HCT116 (cell line): Measurements from ENCODE around the gene TMEM125. TPM values are rescaled to one million over a fixed set of nuclear protein-coding genes. Genes with fewer than 3 reads are reported as not detected.

ENCODE experiments used
- ATAC-seq: fragments of 200-7000 bp; cut with Tn5 transposase; 2 replicates; pipeline ENCODE4 v1.9.1; 2020; ENCODE audit warnings: mild to moderate bottlenecking, moderate library complexity
- BruUV-seq: library from RNA; stranded (reverse); fragments of 400-500 nt; replicated peaks from 2 replicates; lab custom pipeline; 2021; lab: Mats Ljungman, UMichigan
- CTCF ChIA-PET: fragments of 300-600 bp; sonication (Branson Sonifier 250); formaldehyde crosslinking; loops from one replicate; lab custom pipeline; 2021; ENCODE audit warnings: antibody characterized with exemption; lab: Charles Lee
- POLR2A ChIA-PET: fragments of 300-600, 350-600 bp; sonication (Branson Sonifier 250); formaldehyde crosslinking; loops from one replicate; lab custom pipeline; 2021; ENCODE audit warnings: antibody characterized with exemption; lab: Charles Lee
- RAD21 ChIA-PET, 2 experiments: fragments of 300-600 bp; sonication (Branson Sonifier 250); formaldehyde crosslinking; loops; one replicate each; lab custom pipeline; 2023; ENCODE audit warnings: low total read pairs in 2 of 2; ENCODE audit not compliant: uncharacterized antibody in 2 of 2, unreplicated experiment in 2 of 2, low non-redundant PET in 1 of 2; lab: Charles Lee
- DNase-seq: peaks from one replicate; pipeline ENCODE4 v3.0.0-alpha.2; 2010; ENCODE audit warnings: low read depth, low spot score
- H2AFZ ChIP-seq: fragments of 200-600 bp; shearing (Covaris generic), sonication (generic); 2 replicates; pipeline ENCODE4 v1.6.1; 2017; ENCODE audit warnings: low read depth, mixed run types, mixed read lengths, antibody characterized with exemption, low read length; ENCODE audit not compliant: poor library complexity, severe bottlenecking
- H3K27ac ChIP-seq: 2 replicates; pipeline ENCODE4 v1.5.1; 2012; ENCODE audit warnings: low read depth, low read length
- H3K27me3 ChIP-seq: fragments of 200-600 bp; sonication (generic); 2 replicates; pipeline ENCODE4 v1.6.1; 2016; ENCODE audit warnings: mixed run types, low read length, mixed read lengths; ENCODE audit not compliant: insufficient read depth
- H3K36me3 ChIP-seq, 2 experiments: fragments of 200-500 bp in 1 of 2; fragments of 200-600 bp in 1 of 2; sonication (Bioruptor generic) in 1 of 2; sonication (generic) in 1 of 2; 2 replicates each; pipeline versions ENCODE4 v1.5.1 to v1.6.1; 2014 to 2016; ENCODE audit warnings: low read length in 2 of 2, inconsistent platforms in 1 of 2, mixed read lengths in 1 of 2, mixed run types in 1 of 2; ENCODE audit not compliant: insufficient read depth in 2 of 2, control insufficient read depth in 1 of 2
- H3K4me1 ChIP-seq, 2 experiments: fragments of 200-600 bp in 1 of 2; sonication (generic) in 1 of 2; 2 replicates each; pipeline versions ENCODE4 v1.5.1 to v1.6.1; 2012 to 2017; ENCODE audit warnings: low read length in 2 of 2, inconsistent platforms in 1 of 2, mild to moderate bottlenecking in 1 of 2, mixed read lengths in 1 of 2, mixed run types in 1 of 2, moderate library complexity in 1 of 2; ENCODE audit not compliant: insufficient read depth in 2 of 2, control insufficient read depth in 1 of 2
- H3K4me2 ChIP-seq: fragments of 200-600 bp; sonication (generic); 2 replicates; pipeline ENCODE4 v1.6.1; 2017; ENCODE audit warnings: mixed run types, low read length, mixed read lengths
- H3K4me3 ChIP-seq, 2 experiments: fragments of 200-600 bp in 1 of 2; sonication (generic) in 1 of 2; replicated peaks in 1 of 2; 2 replicates each; pipeline ENCODE4 v1.5.1; 2011 to 2016; ENCODE audit warnings: low read length in 2 of 2, control low read depth in 1 of 2, low read depth in 1 of 2, mild to moderate bottlenecking in 1 of 2, mixed read lengths in 1 of 2, mixed run types in 1 of 2
- H3K79me2 ChIP-seq: fragments of 200-600 bp; sonication (generic); 2 replicates; pipeline ENCODE4 v1.6.1; 2017; ENCODE audit warnings: mild to moderate bottlenecking, mixed run types, low read length, moderate library complexity, mixed read lengths; ENCODE audit not compliant: insufficient read depth
- H3K9ac ChIP-seq: fragments of 200-600 bp; sonication (generic); 2 replicates; pipeline ENCODE4 v1.6.1; 2016; ENCODE audit warnings: low read length, mixed read lengths
- H3K9me2 ChIP-seq: fragments of 200-600 bp; sonication (generic), shearing (Covaris generic); 2 replicates; pipeline ENCODE4 v1.6.1; 2017; ENCODE audit warnings: mixed run types, mild to moderate bottlenecking, moderate library complexity; ENCODE audit not compliant: insufficient read depth
- H3K9me3 ChIP-seq, 2 experiments: fragments of 200-500 bp in 1 of 2; fragments of 200-600 bp in 1 of 2; sonication (Bioruptor generic) in 1 of 2; sonication (generic) in 1 of 2; 2 replicates each; pipeline ENCODE4 v1.6.1; 2014 to 2017; ENCODE audit warnings: low read length in 2 of 2, mixed read lengths in 2 of 2, inconsistent platforms in 1 of 2, low read depth in 1 of 2, mild to moderate bottlenecking in 1 of 2, mixed run types in 1 of 2, moderate library complexity in 1 of 2; ENCODE audit not compliant: control insufficient read depth in 1 of 2, insufficient read depth in 1 of 2
- H4K20me1 ChIP-seq: fragments of 200-600 bp; sonication (generic), shearing (Covaris generic); 2 replicates; pipeline ENCODE4 v1.6.1; 2017; ENCODE audit warnings: mixed run types, mild to moderate bottlenecking, moderate library complexity; ENCODE audit not compliant: insufficient read depth
- CBX3 ChIP-seq: IDR thresholded peaks from 2 replicates; pipeline ENCODE4 v1.6.1; 2012; ENCODE audit warnings: low read depth
- CEBPB ChIP-seq: IDR thresholded peaks from 2 replicates; pipeline ENCODE4 v1.6.1; 2012; ENCODE audit warnings: low read depth
- EGR1 ChIP-seq: IDR thresholded peaks from 2 replicates; pipeline ENCODE4 v1.6.1; 2012; ENCODE audit warnings: low read depth
- EZH2phosphoT487 ChIP-seq: fragments of 200-600 bp; IDR thresholded peaks from 2 replicates; pipeline ENCODE4 v1.6.1; 2018; ENCODE audit warnings: antibody characterized with exemption, borderline replicate concordance
- FOSL1 ChIP-seq: IDR thresholded peaks from 2 replicates; pipeline ENCODE4 v1.6.1; 2012; ENCODE audit warnings: low read depth
- JUND ChIP-seq: IDR thresholded peaks from 2 replicates; pipeline ENCODE4 v1.6.1; 2012
- MAX ChIP-seq: IDR thresholded peaks from 2 replicates; pipeline ENCODE4 v1.6.1; 2012
- POLR2A ChIP-seq: IDR thresholded peaks from 2 replicates; pipeline ENCODE4 v1.7.0; 2011; ENCODE audit warnings: borderline replicate concordance; ENCODE audit not compliant: insufficient read depth, insufficient read length; ENCODE audit errors: extremely low read depth
- SIN3A ChIP-seq: IDR thresholded peaks from 2 replicates; pipeline ENCODE4 v1.6.1; 2012; ENCODE audit warnings: low read depth
- SP1 ChIP-seq: IDR thresholded peaks from 2 replicates; pipeline ENCODE4 v1.6.1; 2012; ENCODE audit warnings: low read depth
- YY1 ChIP-seq: IDR thresholded peaks from 2 replicates; pipeline ENCODE4 v1.6.1; 2011; ENCODE audit warnings: low read length, low read depth, moderate library complexity, mild to moderate bottlenecking; ENCODE audit not compliant: insufficient replicate concordance; ENCODE audit errors: extremely low read depth
- ZBTB33 ChIP-seq: IDR thresholded peaks from 2 replicates; pipeline ENCODE4 v1.6.1; 2011; ENCODE audit warnings: mild to moderate bottlenecking, low read length, moderate library complexity; ENCODE audit not compliant: insufficient replicate concordance; ENCODE audit errors: extremely low read depth
- ZFX ChIP-seq: fragments of 450-650 bp; IDR thresholded peaks from 2 replicates; pipeline ENCODE4 v1.6.1; 2017
- ZNF274 ChIP-seq: fragments of 200-500 bp; sonication (Bioruptor generic); IDR thresholded peaks from 2 replicates; pipeline ENCODE4 v1.6.1; 2014; ENCODE audit warnings: mild to moderate bottlenecking, low read depth, low read length, inconsistent platforms
- intact Hi-C: fragments of 100-400 bp; cut with micrococcal nuclease; formaldehyde crosslinking; loops from 2 replicates; pipeline ENCODE4 v1.10.0; 2022
- total RNA-seq: library from RNA; stranded (reverse); gene quantifications from one replicate; pipeline ENCODE4 v1.2.1, GENCODE V29; 2021; ENCODE audit not compliant: unreplicated experiment
- TF ChIP-seq, protein P1 (sequence below), 3 experiments: fragments of 200-600 bp in 1 of 3; sonication (generic) in 1 of 3; IDR thresholded peaks in 2 of 3; conservative IDR thresholded peaks in 1 of 3; 2 replicates each; pipeline ENCODE4 v1.5.1; 2012 to 2017; ENCODE audit warnings: low read depth in 2 of 3, low read length in 2 of 3, antibody characterized with exemption in 1 of 3, borderline replicate concordance in 1 of 3, control low read depth in 1 of 3, mild to moderate bottlenecking in 1 of 3, mixed read lengths in 1 of 3, mixed run types in 1 of 3, moderate library complexity in 1 of 3; ENCODE audit not compliant: insufficient read depth in 1 of 3

Gene TMEM125
- total RNA-seq, 1 experiment from 2014 or later: 13.9 TPM

DNA sequence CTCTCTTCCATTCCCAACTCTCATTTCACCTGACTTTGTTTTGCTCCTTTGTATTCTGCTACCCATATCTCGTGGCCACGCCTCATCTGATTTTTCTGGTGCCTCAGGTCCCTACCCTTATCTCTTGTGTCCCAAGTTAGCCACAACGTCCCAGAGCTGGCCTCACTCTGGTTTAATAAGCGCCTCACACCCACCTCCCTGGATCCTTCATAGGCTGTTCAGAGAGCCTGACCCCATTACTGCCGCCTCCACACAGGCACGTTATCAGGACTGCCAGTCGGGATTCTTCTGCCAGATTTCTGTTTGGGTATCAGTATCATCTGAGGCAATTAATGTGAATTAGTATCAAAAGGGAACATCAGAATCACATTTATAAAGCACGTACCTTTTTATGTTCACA, 34.7 kb upstream of the TMEM125 start:
- RAD21 ChIA-PET: no interaction called here
- Histone ChIP-seq H3K4me1 (peaks cover 4 to 7% of the 10 kb centered on the region in 2 experiments; a peak in 2 of 4 replicates), H3K27ac (no peak overlapping the region), H3K9me2 (no peaks in the 10 kb centered on the region), H2AFZ (no peak overlapping the region), H3K27me3 (no peaks in the 10 kb centered on the region), H3K36me3 (no peaks in the 10 kb centered on the region), H3K9ac (no peak overlapping the region), H4K20me1 (no peaks in the 10 kb centered on the region), H3K79me2 (no peaks in the 10 kb centered on the region), H3K9me3 (no peaks in the 10 kb centered on the region), H3K4me3 (no peak overlapping the region), H3K4me2 (no peak overlapping the region)
- ATAC-seq (no peak), DNase-seq (no peak)
- TF ChIP-seq FOSL1 (no peak), YY1 (no peak), SP1 (no peak), CEBPB (no peak), MAX (no peak), SIN3A (no peak), JUND (no peak), POLR2A (no peak), ZBTB33 (no peak), ZNF274 (no peak), EZH2phosphoT487 (no peak), EGR1 (no peak), CBX3 (no peak), ZFX (no peak)
- TF ChIP-seq, protein P1, sequence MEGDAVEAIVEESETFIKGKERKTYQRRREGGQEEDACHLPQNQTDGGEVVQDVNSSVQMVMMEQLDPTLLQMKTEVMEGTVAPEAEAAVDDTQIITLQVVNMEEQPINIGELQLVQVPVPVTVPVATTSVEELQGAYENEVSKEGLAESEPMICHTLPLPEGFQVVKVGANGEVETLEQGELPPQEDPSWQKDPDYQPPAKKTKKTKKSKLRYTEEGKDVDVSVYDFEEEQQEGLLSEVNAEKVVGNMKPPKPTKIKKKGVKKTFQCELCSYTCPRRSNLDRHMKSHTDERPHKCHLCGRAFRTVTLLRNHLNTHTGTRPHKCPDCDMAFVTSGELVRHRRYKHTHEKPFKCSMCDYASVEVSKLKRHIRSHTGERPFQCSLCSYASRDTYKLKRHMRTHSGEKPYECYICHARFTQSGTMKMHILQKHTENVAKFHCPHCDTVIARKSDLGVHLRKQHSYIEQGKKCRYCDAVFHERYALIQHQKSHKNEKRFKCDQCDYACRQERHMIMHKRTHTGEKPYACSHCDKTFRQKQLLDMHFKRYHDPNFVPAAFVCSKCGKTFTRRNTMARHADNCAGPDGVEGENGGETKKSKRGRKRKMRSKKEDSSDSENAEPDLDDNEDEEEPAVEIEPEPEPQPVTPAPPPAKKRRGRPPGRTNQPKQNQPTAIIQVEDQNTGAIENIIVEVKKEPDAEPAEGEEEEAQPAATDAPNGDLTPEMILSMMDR (IDR thresholded peaks at IDR 0.05 in 2 of 3, conservative IDR thresholded peaks at IDR 0.05 in 1 of 3; ENCODE audit: borderline replicate concordance in 1 of 3, insufficient read depth in 1 of 3, low read depth in 2 of 3, low read length in 2 of 3): no peak
- intact Hi-C loops: no loop called here
- CTCF ChIA-PET: interaction anchor here (0.9 kb wide), 1 partner anchor 179 kb away, joined by 3 read pairs; no protein-coding TSS in a partner anchor
- POLR2A ChIA-PET: no interaction called here
- BruUV-seq: no TSS peak
